OCI-LY7 (cell line): ENCODE measurements around the gene HSDL2. TPM values are rescaled to one million over a fixed set of nuclear protein-coding genes. Genes with fewer than 3 reads are reported as not detected.

Experiments
- BruUV-seq: library from RNA; stranded (reverse); fragments of 400-500 nt; replicated peaks from 2 replicates; lab custom pipeline; 2021; lab: Mats Ljungman, UMichigan
- CTCF ChIA-PET: fragments of 300-600 bp; sonication (Branson Sonifier 250); formaldehyde crosslinking; loops from one replicate; lab custom pipeline; 2022; ENCODE audit warnings: antibody characterized with exemption; ENCODE audit not compliant: unreplicated experiment; lab: Charles Lee
- POLR2A ChIA-PET: fragments of 300-600 bp; sonication (Branson Sonifier 250); formaldehyde crosslinking; loops from one replicate; lab custom pipeline; 2022; ENCODE audit warnings: antibody characterized with exemption; lab: Charles Lee
- DNase-seq: peaks from one replicate; pipeline ENCODE4 v3.0.0-alpha.2; 2015; ENCODE audit warnings: low spot score
- H2AFZ ChIP-seq: fragments of 200-600 bp; sonication (generic), shearing (Covaris generic); 2 replicates; pipeline ENCODE4 v1.6.1; 2014; ENCODE audit warnings: mild to moderate bottlenecking, antibody characterized with exemption, low read length, moderate library complexity
- H3K27ac ChIP-seq: fragments of 200-600 bp; sonication (generic); 2 replicates; pipeline ENCODE4 v1.5.1; 2014; ENCODE audit warnings: mixed run types, low read depth, mild to moderate bottlenecking, moderate library complexity, low read length, inconsistent platforms; ENCODE audit not compliant: poor library complexity, severe bottlenecking
- H3K36me3 ChIP-seq: fragments of 200-600 bp; sonication (generic); 2 replicates; pipeline ENCODE4 v1.6.1; 2014; ENCODE audit warnings: mild to moderate bottlenecking, antibody characterized with exemption, low read length, moderate library complexity, mixed read lengths; ENCODE audit not compliant: insufficient read depth
- H3K4me1 ChIP-seq: fragments of 200-600 bp; sonication (generic); 2 replicates; pipeline ENCODE4 v1.5.1; 2014; ENCODE audit warnings: mild to moderate bottlenecking, low read length; ENCODE audit not compliant: insufficient read depth, poor library complexity, severe bottlenecking
- H3K4me2 ChIP-seq: fragments of 200-600 bp; sonication (generic); 2 replicates; pipeline ENCODE4 v1.6.1; 2014; ENCODE audit warnings: mild to moderate bottlenecking, low read length
- H3K4me3 ChIP-seq: fragments of 200-600 bp; sonication (generic); 2 replicates; pipeline ENCODE4 v1.5.1; 2014; ENCODE audit warnings: mild to moderate bottlenecking, low read depth, low read length; ENCODE audit not compliant: poor library complexity, severe bottlenecking
- H3K79me2 ChIP-seq: fragments of 200-600 bp; sonication (generic); 2 replicates; pipeline ENCODE4 v1.6.1; 2016; ENCODE audit warnings: low read depth, mild to moderate bottlenecking, low read length, moderate library complexity, mixed read lengths; ENCODE audit not compliant: insufficient read depth
- H3K9me2 ChIP-seq: fragments of 200-600 bp; sonication (generic); 2 replicates; pipeline ENCODE4 v1.6.1; 2016; ENCODE audit warnings: mild to moderate bottlenecking, low read length, mixed read lengths; ENCODE audit not compliant: insufficient read depth
- H3K9me3 ChIP-seq: fragments of 200-600 bp; sonication (generic); 2 replicates; pipeline ENCODE4 v1.6.1; 2014; ENCODE audit warnings: mild to moderate bottlenecking, mixed run types, low read length, mixed read lengths
- H4K20me1 ChIP-seq: fragments of 200-600 bp; sonication (generic); 2 replicates; pipeline ENCODE4 v1.6.1; 2014; ENCODE audit warnings: mild to moderate bottlenecking, antibody characterized with exemption, low read length, moderate library complexity, mixed read lengths; ENCODE audit not compliant: insufficient read depth
- EZH2phosphoT487 ChIP-seq: fragments of 200-600 bp; sonication (generic); IDR thresholded peaks from 2 replicates; pipeline ENCODE4 v1.6.1; 2018; ENCODE audit warnings: low read depth, borderline replicate concordance, mild to moderate bottlenecking, mixed run types, antibody characterized with exemption, low read length, moderate library complexity, mixed read lengths
- intact Hi-C: fragments of 100-400 bp; cut with micrococcal nuclease; formaldehyde crosslinking; loops from one replicate; pipeline ENCODE4 v1.10.0; 2022; ENCODE audit not compliant: unreplicated experiment
- total RNA-seq, 2 experiments: library from RNA; depleted of rRNA in 1 of 2; stranded (reverse); fragments of >200 nt in 1 of 2; shearing (Covaris generic) in 1 of 2; gene quantifications; 2 replicates each; pipeline ENCODE4 v1.2.3, GENCODE V29; 2014 to 2022
- TF ChIP-seq, protein P1 (sequence below): fragments of 200-600 bp; sonication (generic); conservative IDR thresholded peaks from 2 replicates; pipeline ENCODE4 v1.5.1; 2014; ENCODE audit warnings: mild to moderate bottlenecking, antibody characterized with exemption, low read length, moderate library complexity, mixed read lengths

Gene HSDL2
- total RNA-seq, 2 experiments from 2014 or later, result 12.7 to 16.6 TPM

DNA sequence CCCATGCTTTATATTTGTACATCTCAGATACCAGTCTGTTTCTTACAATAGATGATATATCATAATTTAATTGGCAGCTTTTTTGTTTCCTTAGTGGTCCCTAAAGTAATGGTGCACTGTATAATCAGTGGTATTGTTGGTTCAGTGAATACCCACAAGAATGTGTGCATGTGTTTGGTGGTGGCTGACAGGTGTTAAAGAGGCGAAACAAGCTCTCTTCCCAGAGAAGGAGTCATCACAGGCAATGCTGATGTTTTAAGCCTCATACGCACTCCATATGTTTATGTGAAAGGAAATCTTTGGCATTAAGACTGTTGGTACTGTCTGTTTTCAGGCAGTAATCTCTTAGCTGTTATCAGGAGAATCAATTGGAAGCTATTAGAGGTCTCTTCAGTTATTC lies 57.5 kb downstream of the HSDL2 start:
- H3K4me2 ChIP-seq, result no peak overlapping the region
- H4K20me1 ChIP-seq, result no peaks in the 10 kb centered on the region; the same call in 1 of the 2 replicates
- DNase-seq, result no peak
- CTCF ChIA-PET, result no interaction called here
- H3K4me1 ChIP-seq, result no peaks in the 10 kb centered on the region
- no peaks in the 10 kb centered on the region for H3K9me3 ChIP-seq
- H3K36me3 ChIP-seq, result no peaks in the 10 kb centered on the region; the same call in 1 of the 2 replicates
- POLR2A ChIA-PET, result interaction anchor here (0.6 kb wide), 1 partner anchor 64 kb away, joined by 3 read pairs; no protein-coding TSS in a partner anchor
- intact Hi-C loops, result no loop called here
- H3K4me3 ChIP-seq, result no peak overlapping the region
- TF ChIP-seq, protein P1, sequence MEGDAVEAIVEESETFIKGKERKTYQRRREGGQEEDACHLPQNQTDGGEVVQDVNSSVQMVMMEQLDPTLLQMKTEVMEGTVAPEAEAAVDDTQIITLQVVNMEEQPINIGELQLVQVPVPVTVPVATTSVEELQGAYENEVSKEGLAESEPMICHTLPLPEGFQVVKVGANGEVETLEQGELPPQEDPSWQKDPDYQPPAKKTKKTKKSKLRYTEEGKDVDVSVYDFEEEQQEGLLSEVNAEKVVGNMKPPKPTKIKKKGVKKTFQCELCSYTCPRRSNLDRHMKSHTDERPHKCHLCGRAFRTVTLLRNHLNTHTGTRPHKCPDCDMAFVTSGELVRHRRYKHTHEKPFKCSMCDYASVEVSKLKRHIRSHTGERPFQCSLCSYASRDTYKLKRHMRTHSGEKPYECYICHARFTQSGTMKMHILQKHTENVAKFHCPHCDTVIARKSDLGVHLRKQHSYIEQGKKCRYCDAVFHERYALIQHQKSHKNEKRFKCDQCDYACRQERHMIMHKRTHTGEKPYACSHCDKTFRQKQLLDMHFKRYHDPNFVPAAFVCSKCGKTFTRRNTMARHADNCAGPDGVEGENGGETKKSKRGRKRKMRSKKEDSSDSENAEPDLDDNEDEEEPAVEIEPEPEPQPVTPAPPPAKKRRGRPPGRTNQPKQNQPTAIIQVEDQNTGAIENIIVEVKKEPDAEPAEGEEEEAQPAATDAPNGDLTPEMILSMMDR, result no peak
- TF ChIP-seq EZH2phosphoT487, result no peak
- H2AFZ ChIP-seq, result no peak overlapping the region
- H3K79me2 ChIP-seq, result no peaks in the 10 kb centered on the region
- no TSS peak for BruUV-seq
- no peaks in the 10 kb centered on the region for H3K9me2 ChIP-seq
- no peak overlapping the region for H3K27ac ChIP-seq

DNA sequence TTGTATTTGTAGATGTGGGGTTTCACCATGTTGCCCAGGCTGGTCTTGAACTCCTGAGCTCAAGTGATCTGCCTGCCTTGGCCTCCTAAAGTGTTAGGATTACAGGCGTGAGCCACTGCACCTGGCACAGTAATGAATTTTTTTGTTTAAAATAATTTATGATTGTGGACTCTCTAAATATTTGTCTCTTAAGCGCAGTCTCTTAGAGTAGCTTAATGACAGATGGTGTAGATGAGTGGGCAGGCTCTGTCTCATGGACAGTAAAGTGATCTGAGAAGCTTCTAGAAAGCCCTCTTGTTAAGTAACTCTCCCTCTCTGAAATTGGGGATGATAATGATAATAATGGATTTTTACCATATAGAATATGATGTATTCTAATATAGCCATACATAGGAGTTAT lies 59.3 kb downstream of the HSDL2 start:
- no peak overlapping the region for H3K4me2 ChIP-seq
- H3K4me3 ChIP-seq, result no peak overlapping the region
- POLR2A ChIA-PET, result interaction anchor here (1.4 kb wide), 1 partner anchor 11 kb away, joined by 4 read pairs; no protein-coding TSS in a partner anchor
- intact Hi-C loops, result no loop called here
- no peaks in the 10 kb centered on the region; the same call in 1 of the 2 replicates for H4K20me1 ChIP-seq
- DNase-seq, result no peak
- no peak overlapping the region for H3K27ac ChIP-seq
- no peaks in the 10 kb centered on the region for H3K9me2 ChIP-seq
- TF ChIP-seq, protein P1, result no peak
- TF ChIP-seq EZH2phosphoT487, result no peak
- no peaks in the 10 kb centered on the region; the same call in 1 of the 2 replicates for H3K36me3 ChIP-seq
- CTCF ChIA-PET, result no interaction called here
- no peak overlapping the region for H2AFZ ChIP-seq
- H3K9me3 ChIP-seq, result no peaks in the 10 kb centered on the region
- no peaks in the 10 kb centered on the region for H3K4me1 ChIP-seq
- BruUV-seq, result no TSS peak
- no peaks in the 10 kb centered on the region for H3K79me2 ChIP-seq

DNA sequence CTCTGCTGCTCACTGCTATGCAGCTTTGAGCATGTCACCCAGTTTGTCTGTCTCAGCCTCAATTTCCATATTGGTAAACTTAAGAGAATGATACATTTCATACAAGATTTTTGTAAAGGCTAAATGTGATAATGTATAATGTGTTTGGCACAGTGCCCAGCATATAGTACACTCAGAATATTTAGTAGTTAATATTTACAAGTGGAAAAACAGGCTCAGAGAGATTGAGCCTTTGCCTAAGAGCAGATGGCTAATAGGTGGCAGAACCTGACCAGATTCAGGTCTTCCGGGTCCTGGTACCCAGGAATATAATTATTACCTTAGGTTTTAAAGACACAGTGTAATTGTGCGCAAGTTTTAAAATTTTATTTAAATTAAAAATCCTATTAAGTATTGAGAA lies 59.9 kb downstream of the HSDL2 start:
- BruUV-seq, result no TSS peak
- ChIA-PET POLR2A (interaction anchor here (0.6 kb wide), 1 partner anchor 171 kb away, joined by 3 read pairs; no protein-coding TSS in a partner anchor), CTCF (no interaction called here)
- Histone ChIP-seq H3K27ac (no peak overlapping the region), H3K4me1 (no peaks in the 10 kb centered on the region), H3K4me2 (no peak overlapping the region), H3K4me3 (no peak overlapping the region), H3K36me3 (no peaks in the 10 kb centered on the region; the same call in 1 of the 2 replicates), H2AFZ (no peak overlapping the region), H3K79me2 (no peaks in the 10 kb centered on the region), H3K9me2 (no peaks in the 10 kb centered on the region), H4K20me1 (no peaks in the 10 kb centered on the region; the same call in 1 of the 2 replicates), H3K9me3 (no peaks in the 10 kb centered on the region)
- TF ChIP-seq, protein P1, result no peak
- TF ChIP-seq EZH2phosphoT487, result no peak
- no peak for DNase-seq
- intact Hi-C loops, result loop anchor here (5.0 kb wide), 2 partner anchors 352 to 382 kb away; no protein-coding TSS in a partner anchor
